Measurements from ENCODE around the gene MRM3.

MRM3 gene

GRCh38 chr17:836151-836550 is 54.0 kb downstream of the MRM3 start:
- DNase-seq (ENCODE audit: low read depth in 1 of 2, low spot score in 1 of 2), result no peak
- Histone ChIP-seq H3K4me3 (replicated peaks; ENCODE audit: insufficient read depth, low read length) (no peak overlapping the region), H3K27ac (replicated peaks) (no peak overlapping the region), H3K27me3 (ENCODE audit: insufficient read depth, poor library complexity, severe bottlenecking) (no peaks in the 10 kb centered on the region)
- TF ChIP-seq, protein P1, sequence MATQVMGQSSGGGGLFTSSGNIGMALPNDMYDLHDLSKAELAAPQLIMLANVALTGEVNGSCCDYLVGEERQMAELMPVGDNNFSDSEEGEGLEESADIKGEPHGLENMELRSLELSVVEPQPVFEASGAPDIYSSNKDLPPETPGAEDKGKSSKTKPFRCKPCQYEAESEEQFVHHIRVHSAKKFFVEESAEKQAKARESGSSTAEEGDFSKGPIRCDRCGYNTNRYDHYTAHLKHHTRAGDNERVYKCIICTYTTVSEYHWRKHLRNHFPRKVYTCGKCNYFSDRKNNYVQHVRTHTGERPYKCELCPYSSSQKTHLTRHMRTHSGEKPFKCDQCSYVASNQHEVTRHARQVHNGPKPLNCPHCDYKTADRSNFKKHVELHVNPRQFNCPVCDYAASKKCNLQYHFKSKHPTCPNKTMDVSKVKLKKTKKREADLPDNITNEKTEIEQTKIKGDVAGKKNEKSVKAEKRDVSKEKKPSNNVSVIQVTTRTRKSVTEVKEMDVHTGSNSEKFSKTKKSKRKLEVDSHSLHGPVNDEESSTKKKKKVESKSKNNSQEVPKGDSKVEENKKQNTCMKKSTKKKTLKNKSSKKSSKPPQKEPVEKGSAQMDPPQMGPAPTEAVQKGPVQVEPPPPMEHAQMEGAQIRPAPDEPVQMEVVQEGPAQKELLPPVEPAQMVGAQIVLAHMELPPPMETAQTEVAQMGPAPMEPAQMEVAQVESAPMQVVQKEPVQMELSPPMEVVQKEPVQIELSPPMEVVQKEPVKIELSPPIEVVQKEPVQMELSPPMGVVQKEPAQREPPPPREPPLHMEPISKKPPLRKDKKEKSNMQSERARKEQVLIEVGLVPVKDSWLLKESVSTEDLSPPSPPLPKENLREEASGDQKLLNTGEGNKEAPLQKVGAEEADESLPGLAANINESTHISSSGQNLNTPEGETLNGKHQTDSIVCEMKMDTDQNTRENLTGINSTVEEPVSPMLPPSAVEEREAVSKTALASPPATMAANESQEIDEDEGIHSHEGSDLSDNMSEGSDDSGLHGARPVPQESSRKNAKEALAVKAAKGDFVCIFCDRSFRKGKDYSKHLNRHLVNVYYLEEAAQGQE (IDR thresholded peaks at IDR 0.05; ENCODE audit: insufficient replicate concordance, low read depth), result no peak
- no peak for TF ChIP-seq POLR2AphosphoS5 (IDR thresholded peaks at IDR 0.05; ENCODE audit: low read depth)
- no peak for TF ChIP-seq SPI1 (IDR thresholded peaks at IDR 0.05; ENCODE audit: borderline replicate concordance, low read depth)
- no peak for TF ChIP-seq GABPA (IDR thresholded peaks at IDR 0.05; ENCODE audit: low read depth)
- no peak for TF ChIP-seq CTCF (IDR thresholded peaks at IDR 0.05; ENCODE audit: insufficient read depth, low read length)

- Histone ChIP-seq H3K4me3 (replicated peaks; ENCODE audit: insufficient read depth, low read length) (no peak overlapping the region), H3K27ac (replicated peaks) (no peak overlapping the region), H3K27me3 (ENCODE audit: insufficient read depth, poor library complexity, severe bottlenecking) (no peaks in the 10 kb centered on the region)
- TF ChIP-seq POLR2AphosphoS5 (IDR thresholded peaks at IDR 0.05; ENCODE audit: low read depth) (no peak), CTCF (IDR thresholded peaks at IDR 0.05; ENCODE audit: insufficient read depth, low read length) (no peak), GABPA (IDR thresholded peaks at IDR 0.05; ENCODE audit: low read depth) (no peak), SPI1 (IDR thresholded peaks at IDR 0.05; ENCODE audit: borderline replicate concordance, low read depth) (no peak)
- TF ChIP-seq, protein P1 (IDR thresholded peaks at IDR 0.05; ENCODE audit: insufficient replicate concordance, low read depth), result no peak
- no peak for DNase-seq (ENCODE audit: low read depth in 1 of 2, low spot score in 1 of 2)
Observed at GRCh38 chr17:838486-838885, 56.3 kb downstream of the MRM3 start.

GRCh38 chr17:841313-841712 is 59.2 kb downstream of the MRM3 start:
- no peak for DNase-seq (ENCODE audit: low read depth in 1 of 2, low spot score in 1 of 2)
- Histone ChIP-seq H3K27ac (replicated peaks) (no peak overlapping the region), H3K4me3 (replicated peaks; ENCODE audit: insufficient read depth, low read length) (no peak overlapping the region), H3K27me3 (ENCODE audit: insufficient read depth, poor library complexity, severe bottlenecking) (no peaks in the 10 kb centered on the region)
- TF ChIP-seq, protein P1 (IDR thresholded peaks at IDR 0.05; ENCODE audit: insufficient replicate concordance, low read depth), result no peak
- TF ChIP-seq GABPA (IDR thresholded peaks at IDR 0.05; ENCODE audit: low read depth), result no peak
